SK-N-SH (cell line): Measurements from ENCODE around the gene KHDC1.

Source experiments
- CHD2 ChIP-seq: fragments of 150-350 bp; IDR thresholded peaks from 2 replicates; pipeline ENCODE4 v1.6.1; 2018; ENCODE audit warnings: low read length; ENCODE audit not compliant: partially characterized antibody
- EZH2phosphoT487 ChIP-seq: fragments of 200-600 bp; sonication (generic); IDR thresholded peaks from 2 replicates; pipeline ENCODE4 v1.6.1; 2017; ENCODE audit warnings: low read depth, mixed run types, mild to moderate bottlenecking, antibody characterized with exemption, moderate library complexity, borderline replicate concordance
- FOXJ3 ChIP-seq: sonication (generic); formaldehyde crosslinking; IDR thresholded peaks from 2 replicates; pipeline ENCODE4 v1.5.1; 2020; ENCODE audit warnings: mild to moderate bottlenecking, missing genetic modification reagents
- MXI1 ChIP-seq: IDR thresholded peaks from 2 replicates; pipeline ENCODE4 v1.6.1; 2012; ENCODE audit warnings: mild to moderate bottlenecking, low read depth, low read length, improper control_type of control experiment
- NRF1 ChIP-seq: IDR thresholded peaks from 2 replicates; pipeline ENCODE4 v1.6.1; 2012; ENCODE audit warnings: low read depth, mild to moderate bottlenecking, low read length
- RFX5 ChIP-seq: IDR thresholded peaks from 2 replicates; pipeline ENCODE4 v1.6.1; 2012; ENCODE audit warnings: mild to moderate bottlenecking, improper control_type of control experiment, low read length
- TEAD4 ChIP-seq: IDR thresholded peaks from 2 replicates; pipeline ENCODE4 v1.4.0; 2012; ENCODE audit warnings: mild to moderate bottlenecking, borderline replicate concordance; ENCODE audit not compliant: insufficient read depth
- TF ChIP-seq, protein P1 (sequence below): fragments of 200-600 bp; sonication (generic); IDR thresholded peaks from 2 replicates; pipeline ENCODE4 v1.6.1; 2017; ENCODE audit warnings: antibody characterized with exemption, mild to moderate bottlenecking, moderate library complexity
- TF ChIP-seq, protein P2 (sequence below): IDR thresholded peaks from 2 replicates; pipeline ENCODE4 v1.4.0; 2012; ENCODE audit warnings: low read depth
- TF ChIP-seq, protein P3 (sequence below): IDR thresholded peaks from 2 replicates; pipeline ENCODE4 v1.4.0; 2012; ENCODE audit warnings: low read depth, borderline replicate concordance
- TF ChIP-seq, protein P4 (sequence below): IDR thresholded peaks from 2 replicates; pipeline ENCODE4 v1.4.0; 2012; ENCODE audit warnings: low read depth, borderline replicate concordance
- TF ChIP-seq, protein P5 (sequence below): IDR thresholded peaks from 2 replicates; pipeline ENCODE4 v1.6.1; 2012; ENCODE audit warnings: mild to moderate bottlenecking, low read depth, low read length, moderate library complexity

DNA sequence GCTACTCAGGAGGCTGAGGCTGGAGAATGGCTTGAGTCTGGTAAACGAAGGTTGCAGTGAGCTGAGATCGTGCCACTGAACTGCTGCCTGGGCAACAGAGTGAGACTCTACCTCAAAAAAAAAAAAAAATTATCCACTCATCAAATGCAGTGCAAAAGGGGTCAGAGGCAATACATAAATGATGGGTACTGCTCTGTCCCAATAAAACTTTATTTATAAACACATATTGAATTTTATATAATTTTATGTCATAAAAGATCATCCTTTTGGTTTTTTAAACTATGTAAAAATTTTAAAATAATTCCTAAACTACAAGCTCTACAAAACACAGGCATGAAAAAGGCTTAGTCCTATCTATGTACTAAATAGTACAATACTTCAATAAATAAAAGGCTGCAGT lies 10.3 kb downstream of the KHDC1 start:
- TF ChIP-seq RFX5, result no peak
- TF ChIP-seq, protein P1, sequence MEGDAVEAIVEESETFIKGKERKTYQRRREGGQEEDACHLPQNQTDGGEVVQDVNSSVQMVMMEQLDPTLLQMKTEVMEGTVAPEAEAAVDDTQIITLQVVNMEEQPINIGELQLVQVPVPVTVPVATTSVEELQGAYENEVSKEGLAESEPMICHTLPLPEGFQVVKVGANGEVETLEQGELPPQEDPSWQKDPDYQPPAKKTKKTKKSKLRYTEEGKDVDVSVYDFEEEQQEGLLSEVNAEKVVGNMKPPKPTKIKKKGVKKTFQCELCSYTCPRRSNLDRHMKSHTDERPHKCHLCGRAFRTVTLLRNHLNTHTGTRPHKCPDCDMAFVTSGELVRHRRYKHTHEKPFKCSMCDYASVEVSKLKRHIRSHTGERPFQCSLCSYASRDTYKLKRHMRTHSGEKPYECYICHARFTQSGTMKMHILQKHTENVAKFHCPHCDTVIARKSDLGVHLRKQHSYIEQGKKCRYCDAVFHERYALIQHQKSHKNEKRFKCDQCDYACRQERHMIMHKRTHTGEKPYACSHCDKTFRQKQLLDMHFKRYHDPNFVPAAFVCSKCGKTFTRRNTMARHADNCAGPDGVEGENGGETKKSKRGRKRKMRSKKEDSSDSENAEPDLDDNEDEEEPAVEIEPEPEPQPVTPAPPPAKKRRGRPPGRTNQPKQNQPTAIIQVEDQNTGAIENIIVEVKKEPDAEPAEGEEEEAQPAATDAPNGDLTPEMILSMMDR, result no peak
- TF ChIP-seq, protein P2, sequence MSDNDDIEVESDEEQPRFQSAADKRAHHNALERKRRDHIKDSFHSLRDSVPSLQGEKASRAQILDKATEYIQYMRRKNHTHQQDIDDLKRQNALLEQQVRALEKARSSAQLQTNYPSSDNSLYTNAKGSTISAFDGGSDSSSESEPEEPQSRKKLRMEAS, result no peak
- no peak for TF ChIP-seq FOXJ3 (CRISPR knock-in tag)
- TF ChIP-seq, protein P3, sequence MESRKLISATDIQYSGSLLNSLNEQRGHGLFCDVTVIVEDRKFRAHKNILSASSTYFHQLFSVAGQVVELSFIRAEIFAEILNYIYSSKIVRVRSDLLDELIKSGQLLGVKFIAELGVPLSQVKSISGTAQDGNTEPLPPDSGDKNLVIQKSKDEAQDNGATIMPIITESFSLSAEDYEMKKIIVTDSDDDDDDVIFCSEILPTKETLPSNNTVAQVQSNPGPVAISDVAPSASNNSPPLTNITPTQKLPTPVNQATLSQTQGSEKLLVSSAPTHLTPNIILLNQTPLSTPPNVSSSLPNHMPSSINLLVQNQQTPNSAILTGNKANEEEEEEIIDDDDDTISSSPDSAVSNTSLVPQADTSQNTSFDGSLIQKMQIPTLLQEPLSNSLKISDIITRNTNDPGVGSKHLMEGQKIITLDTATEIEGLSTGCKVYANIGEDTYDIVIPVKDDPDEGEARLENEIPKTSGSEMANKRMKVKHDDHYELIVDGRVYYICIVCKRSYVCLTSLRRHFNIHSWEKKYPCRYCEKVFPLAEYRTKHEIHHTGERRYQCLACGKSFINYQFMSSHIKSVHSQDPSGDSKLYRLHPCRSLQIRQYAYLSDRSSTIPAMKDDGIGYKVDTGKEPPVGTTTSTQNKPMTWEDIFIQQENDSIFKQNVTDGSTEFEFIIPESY, result no peak
- TF ChIP-seq CHD2, result no peak
- no peak for TF ChIP-seq TEAD4
- no peak for TF ChIP-seq MXI1
- TF ChIP-seq, protein P4, sequence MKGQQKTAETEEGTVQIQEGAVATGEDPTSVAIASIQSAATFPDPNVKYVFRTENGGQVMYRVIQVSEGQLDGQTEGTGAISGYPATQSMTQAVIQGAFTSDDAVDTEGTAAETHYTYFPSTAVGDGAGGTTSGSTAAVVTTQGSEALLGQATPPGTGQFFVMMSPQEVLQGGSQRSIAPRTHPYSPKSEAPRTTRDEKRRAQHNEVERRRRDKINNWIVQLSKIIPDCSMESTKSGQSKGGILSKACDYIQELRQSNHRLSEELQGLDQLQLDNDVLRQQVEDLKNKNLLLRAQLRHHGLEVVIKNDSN, result no peak
- TF ChIP-seq, protein P5, sequence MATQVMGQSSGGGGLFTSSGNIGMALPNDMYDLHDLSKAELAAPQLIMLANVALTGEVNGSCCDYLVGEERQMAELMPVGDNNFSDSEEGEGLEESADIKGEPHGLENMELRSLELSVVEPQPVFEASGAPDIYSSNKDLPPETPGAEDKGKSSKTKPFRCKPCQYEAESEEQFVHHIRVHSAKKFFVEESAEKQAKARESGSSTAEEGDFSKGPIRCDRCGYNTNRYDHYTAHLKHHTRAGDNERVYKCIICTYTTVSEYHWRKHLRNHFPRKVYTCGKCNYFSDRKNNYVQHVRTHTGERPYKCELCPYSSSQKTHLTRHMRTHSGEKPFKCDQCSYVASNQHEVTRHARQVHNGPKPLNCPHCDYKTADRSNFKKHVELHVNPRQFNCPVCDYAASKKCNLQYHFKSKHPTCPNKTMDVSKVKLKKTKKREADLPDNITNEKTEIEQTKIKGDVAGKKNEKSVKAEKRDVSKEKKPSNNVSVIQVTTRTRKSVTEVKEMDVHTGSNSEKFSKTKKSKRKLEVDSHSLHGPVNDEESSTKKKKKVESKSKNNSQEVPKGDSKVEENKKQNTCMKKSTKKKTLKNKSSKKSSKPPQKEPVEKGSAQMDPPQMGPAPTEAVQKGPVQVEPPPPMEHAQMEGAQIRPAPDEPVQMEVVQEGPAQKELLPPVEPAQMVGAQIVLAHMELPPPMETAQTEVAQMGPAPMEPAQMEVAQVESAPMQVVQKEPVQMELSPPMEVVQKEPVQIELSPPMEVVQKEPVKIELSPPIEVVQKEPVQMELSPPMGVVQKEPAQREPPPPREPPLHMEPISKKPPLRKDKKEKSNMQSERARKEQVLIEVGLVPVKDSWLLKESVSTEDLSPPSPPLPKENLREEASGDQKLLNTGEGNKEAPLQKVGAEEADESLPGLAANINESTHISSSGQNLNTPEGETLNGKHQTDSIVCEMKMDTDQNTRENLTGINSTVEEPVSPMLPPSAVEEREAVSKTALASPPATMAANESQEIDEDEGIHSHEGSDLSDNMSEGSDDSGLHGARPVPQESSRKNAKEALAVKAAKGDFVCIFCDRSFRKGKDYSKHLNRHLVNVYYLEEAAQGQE, result no peak
- TF ChIP-seq NRF1, result no peak
- no peak for TF ChIP-seq EZH2phosphoT487
